A549 treated with GW870086 at 1 μM for 4 hours (cell line): ENCODE data around the gene LRIT2. TPM values are rescaled to one million over a fixed set of nuclear protein-coding genes. Genes with fewer than 3 reads are reported as not detected.

Experiments
- total RNA-seq: library from RNA; stranded (reverse); fragments of 200-300 nt; extraction: Qiagen RNA extraction; gene quantifications from 5 replicates; pipeline ENCODE4 v1.2.3, GENCODE V29; 2022; ENCODE audit warnings: low read depth

Gene LRIT2, protein sequence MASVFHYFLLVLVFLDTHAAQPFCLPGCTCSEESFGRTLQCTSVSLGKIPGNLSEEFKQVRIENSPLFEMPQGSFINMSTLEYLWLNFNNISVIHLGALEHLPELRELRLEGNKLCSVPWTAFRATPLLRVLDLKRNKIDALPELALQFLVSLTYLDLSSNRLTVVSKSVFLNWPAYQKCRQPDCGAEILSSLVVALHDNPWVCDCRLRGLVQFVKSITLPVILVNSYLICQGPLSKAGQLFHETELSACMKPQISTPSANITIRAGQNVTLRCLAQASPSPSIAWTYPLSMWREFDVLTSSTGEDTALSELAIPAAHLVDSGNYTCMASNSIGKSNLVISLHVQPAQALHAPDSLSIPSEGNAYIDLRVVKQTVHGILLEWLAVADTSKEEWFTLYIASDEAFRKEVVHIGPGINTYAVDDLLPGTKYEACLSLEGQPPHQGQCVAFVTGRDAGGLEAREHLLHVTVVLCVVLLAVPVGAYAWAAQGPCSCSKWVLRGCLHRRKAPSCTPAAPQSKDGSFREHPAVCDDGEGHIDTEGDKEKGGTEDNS
- not detected in 5 replicates for total RNA-seq

DNA sequence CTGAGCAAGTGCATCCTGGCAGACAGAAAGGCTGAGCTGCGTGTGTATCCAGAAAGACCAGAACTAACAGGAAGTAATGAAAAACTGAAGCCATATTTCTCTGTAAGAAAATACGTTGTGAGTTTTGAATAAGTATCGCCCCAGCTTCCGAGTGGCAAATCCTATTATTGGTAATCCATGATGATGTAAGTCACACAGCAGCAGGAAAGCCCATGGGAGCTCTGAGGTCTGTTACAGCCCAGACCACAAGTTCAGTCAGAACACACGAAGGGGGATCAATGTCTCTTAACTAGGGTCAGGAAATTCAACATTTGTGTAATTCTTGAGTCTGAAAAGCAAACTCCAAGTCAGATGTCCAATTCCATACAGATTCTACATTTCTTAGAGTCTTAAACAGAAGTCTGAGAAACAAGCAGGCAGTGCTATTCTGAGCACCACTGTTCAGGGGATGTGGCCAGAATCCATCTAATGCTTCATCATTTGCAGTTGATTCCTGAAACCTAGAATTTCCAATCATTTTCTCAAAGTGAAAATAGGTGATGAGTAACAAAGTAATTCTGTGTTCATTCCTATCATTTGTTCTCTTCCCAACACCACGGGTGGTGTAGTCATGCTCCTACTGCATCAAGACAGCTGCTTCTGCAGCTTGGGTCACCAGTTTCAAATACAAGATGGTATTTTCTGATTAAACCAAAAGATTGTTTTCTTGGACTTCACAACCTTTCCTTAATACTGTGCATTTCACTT is at the start of gene LRIT2:
TSS of gene LRIT2 (minus strand) at position 118 of the 747 bp plus-strand sequence. CDS start at position 94, 24 bp downstream.

DNA sequence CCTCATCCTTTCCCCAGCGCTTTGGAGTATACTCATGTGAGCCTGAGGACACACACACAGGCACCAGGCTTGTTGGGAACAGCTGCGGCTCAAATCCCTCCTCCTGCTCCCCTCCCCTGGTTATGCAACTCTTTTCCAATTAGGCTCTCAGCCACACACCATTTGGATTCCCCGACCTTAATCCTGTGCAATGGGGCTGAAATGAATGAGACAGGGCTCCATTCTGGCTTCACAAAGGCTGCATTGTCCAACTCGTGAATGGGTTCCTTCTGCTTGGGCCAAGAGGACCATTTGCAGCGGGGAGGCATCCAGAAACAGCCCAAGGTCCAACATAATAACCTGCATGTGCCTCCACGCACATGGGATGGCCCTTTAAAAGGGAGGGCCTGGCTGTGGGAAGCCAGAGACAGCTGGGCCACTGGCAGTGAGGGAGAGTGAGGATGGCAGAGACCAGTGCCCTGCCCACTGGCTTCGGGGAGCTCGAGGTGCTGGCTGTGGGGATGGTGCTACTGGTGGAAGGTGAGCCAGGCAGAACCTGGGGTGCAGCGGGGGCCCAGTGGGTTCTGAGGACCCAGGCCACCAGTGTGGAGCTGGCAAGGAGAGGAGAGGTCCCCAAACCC is 19.4 kb upstream of the LRIT2 start, which contains the start of gene RGR:
TSS of gene RGR (plus strand) at position 403 of the 620 bp plus-strand sequence. CDS start at position 441, 38 bp downstream.

DNA sequence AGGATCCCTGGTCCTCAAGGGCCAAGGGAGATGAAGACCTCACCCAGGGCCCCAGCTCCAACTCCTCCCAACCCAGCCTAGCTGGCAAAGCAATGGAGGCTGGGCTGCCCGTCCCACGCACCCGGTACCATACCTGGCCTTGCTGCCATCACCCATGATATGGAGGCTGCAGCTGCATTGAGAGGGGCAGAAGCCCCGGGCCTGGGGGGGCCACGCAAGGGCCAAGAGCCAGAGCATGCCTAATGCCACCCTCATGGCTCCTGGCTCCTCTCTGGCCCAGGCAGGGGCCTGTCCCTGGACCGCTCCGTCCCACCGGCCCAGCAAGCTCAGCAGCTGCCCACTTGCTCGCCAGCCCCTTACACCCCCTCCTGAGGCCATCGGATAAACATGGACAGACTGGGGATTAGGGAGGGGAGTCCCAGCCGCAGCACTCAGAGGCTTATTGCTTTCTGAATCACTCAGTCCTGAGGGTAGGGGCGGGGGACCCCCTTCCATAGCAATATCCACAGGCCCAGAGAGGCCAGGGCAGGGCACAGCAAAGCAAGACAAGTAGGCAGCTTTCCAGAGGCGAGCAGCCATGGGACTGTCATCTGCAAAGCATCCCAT is 15.9 kb upstream of the LRIT2 start, which contains the start of gene LRIT1:
TSS of gene LRIT1 (minus strand) at position 362 of the 606 bp plus-strand sequence. CDS start at position 255, 107 bp downstream.

DNA sequence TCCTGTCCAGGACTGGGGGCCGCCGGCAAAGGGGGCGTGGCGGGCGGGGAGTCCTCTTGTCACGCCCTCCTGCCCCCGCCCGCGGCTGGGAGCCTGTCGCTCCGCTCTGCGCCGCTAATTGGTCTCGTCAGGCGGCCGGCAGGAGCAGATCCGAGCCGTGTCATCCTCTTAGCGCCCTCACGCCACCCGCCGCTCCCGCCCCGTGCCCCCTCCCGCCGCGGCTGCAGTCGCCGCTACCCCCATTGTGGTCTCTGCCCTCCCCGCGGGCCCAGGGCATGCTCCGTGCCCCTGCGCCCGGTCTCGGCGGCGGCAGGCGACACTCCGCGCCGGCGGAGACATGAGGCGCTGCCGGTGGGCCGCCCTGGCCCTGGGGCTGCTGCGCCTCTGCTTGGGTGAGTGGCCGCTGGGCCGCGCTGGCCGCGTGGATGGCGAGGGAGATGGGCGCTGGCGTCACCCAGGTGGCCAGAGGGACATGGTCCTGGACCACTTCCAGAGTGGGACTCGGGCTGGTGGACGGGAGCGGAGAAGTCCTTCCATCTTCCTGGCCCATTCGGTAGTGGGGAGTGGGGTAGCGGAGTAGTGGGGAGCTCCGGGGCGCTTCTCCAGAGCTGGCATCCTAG is 30.8 kb downstream of the LRIT2 start, which contains the start of gene CDHR1:
TSS of gene CDHR1 (plus strand) at position 114 of the 620 bp plus-strand sequence. CDS start at position 338, 224 bp downstream.

DNA sequence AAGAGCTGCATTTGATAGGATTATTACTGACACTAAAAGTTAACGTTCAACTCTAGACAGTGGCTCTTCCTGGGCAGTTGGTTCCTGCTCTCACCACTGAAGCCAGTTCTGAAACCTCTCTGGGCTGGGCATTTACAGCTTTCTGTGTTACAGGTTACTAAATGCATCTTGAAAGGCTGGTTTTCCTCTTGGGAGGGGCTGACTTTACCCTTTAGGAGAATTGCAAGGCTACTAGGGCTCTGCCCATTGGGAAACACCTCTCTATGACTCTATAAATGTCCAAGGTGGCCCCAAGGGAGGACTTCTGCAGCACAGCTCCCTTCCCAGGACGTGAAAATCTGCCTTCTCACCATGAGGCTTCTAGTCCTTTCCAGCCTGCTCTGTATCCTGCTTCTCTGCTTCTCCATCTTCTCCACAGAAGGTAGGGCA is 51.8 kb downstream of the LRIT2 start, which contains the start of gene GPR15LG:
TSS of gene GPR15LG (plus strand) at position 301 of the 429 bp plus-strand sequence. CDS start at position 352, 51 bp downstream.

Other genes with a start within 250 kb of the LRIT2 start
- gene GHITM, start 86.0 kb downstream of the LRIT2 start, total RNA-seq: 201 to 214 TPM (median 204 TPM) in 5 replicates
- gene GPR15LG, start 51.7 kb downstream of the LRIT2 start, total RNA-seq: not detected in 5 replicates
- gene CDHR1, start 31.0 kb downstream of the LRIT2 start, total RNA-seq: 0.06 to 0.26 TPM (median 0.15 TPM) in 5 replicates
- gene LRIT1, start 16.0 kb upstream of the LRIT2 start, total RNA-seq: not detected in 5 replicates
- not detected in 5 replicates for gene RGR, start 19.5 kb upstream of the LRIT2 start, total RNA-seq
- 9.9 to 12.6 TPM (median 11.5 TPM) in 5 replicates for gene CCSER2, start 103.0 kb upstream of the LRIT2 start, total RNA-seq